NCI-H446 (cell line): ENCODE measurements around the gene PHYH.
"Not testable (repeated sequence)": the region's sequence is repeated elsewhere in the genome, so short reads cannot be mapped to it uniquely, and the experiment has no call there.

Experiments
- DNase-seq, 2 experiments: peaks; one replicate each; lab custom pipeline; 2025; lab: John Stamatoyannopoulos, UW

Gene PHYH

GRCh38 chr10:13321576-13321975 is 21.7 kb upstream of the PHYH start:
- DNase-seq: no peak

GRCh38 chr10:13319166-13319565 is 19.3 kb upstream of the PHYH start:
- no peak for DNase-seq

GRCh38 chr10:13317474-13317873 is 17.6 kb upstream of the PHYH start:
- no peak for DNase-seq

GRCh38 chr10:13316635-13317311 is 16.9 kb upstream of the PHYH start:
- DNase-seq: no peak

- DNase-seq: no peak
These were observed 15.5 kb upstream of the PHYH start for GRCh38 chr10:13315361-13315760.

DNA sequence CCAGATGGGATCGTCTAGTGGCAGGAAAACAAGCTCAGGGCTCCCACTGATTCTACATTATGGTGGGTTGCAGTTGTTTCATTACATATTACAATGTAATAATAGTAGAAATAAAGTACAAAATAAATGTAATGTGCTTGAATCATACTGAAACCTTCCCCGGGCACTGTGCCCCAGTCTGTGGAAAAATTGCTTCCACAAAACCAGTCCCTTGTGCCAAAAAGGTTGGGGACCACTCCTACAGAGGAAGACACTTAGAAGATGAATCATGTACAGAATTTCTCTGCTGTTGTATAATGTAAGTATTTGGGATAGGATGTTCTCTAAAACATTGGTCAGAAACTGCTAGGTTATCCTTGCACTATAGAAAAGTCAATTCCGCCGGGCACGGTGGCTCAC is 11.3 kb upstream of the PHYH start:
- DNase-seq: no peak

DNA sequence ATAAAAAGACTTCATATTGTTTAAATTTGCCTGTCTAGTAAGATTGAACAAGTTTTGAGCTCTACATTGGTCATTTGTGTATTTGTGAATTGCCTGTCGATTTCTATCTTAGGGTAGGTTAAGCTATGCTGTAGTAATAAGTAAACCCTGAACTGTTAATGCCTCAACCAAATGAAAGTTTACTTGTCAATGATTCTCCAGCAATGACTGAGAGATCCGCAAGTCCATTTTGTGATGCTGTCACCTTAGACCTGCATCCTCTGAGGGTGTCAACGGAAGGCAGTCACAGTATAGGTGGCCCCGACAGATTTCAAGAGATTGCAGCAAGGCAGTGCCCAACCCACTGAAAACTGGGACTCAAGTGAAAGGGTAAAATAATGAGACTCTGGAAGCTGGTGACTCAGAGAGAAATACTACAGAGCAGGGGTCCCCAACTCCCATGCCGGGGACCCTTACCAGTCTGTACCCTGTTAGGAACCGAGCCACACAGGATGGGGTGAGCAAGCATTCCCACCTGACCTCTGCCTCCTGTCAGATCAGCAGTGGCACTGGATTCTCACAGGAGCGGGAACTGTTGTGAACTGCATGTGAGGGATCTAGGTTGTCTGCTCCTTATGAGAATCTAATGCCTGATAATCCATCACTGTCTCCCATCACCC is 10.8 kb upstream of the PHYH start:
- DNase-seq: no peak

DNA sequence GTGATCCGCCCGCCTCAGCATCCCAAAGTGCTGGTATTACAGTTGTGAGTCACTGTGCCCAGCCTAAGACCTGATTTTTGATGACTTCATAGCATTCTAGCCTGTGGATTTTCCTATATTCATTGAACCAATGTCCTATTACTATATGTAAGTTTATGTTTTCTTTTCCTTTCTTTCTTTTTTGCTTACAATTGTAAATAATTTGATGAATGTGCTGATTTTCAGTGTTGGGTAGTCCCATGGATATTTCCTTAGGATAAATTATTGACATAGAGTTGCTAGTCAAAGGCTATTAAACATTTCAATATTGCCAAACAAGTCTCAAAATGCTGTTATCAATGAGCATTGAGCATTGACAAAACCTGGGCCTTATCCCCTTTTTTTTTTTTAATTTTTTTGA is 9.9 kb upstream of the PHYH start:
- no peak for DNase-seq

GRCh38 chr10:13308096-13308495 is 8.2 kb upstream of the PHYH start:
- DNase-seq: no peak

- DNase-seq: no peak
These were observed 6.2 kb upstream of the PHYH start for GRCh38 chr10:13306103-13306502.

DNA sequence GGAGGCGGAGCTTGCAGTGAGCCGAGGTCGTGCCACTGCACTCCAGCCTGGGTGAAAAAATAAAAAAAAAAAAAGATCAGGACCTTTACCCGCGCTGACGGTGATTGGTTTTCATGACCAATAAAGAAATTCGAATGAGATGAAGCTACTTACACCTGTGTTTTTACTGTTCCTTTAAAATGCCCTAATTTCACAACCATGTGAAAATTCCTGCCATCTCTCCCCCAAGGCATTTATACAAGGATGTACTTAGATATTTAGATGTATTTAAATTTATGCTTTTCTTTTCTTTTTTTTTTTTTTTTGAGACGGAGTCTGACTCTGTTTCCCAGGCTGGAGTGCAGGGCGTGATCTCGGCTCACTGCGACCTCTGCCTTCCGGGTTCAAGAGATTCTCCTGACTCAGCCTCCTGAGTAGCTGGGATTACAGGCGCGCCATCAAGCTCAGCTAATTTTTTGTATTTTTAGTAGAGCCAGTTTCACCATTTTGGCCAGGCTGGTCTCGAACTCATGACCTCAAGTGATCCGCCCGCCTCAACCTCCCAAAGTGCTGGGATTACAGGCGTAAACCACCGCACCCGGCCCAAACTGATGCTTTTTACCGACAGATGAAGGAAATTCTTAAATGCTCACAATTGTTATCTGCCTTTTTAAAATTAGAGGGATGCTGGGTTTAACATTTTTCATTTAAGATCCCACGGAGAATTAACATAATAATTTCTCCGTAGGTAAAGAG is 3.1 kb upstream of the PHYH start:
- DNase-seq: no peak

DNA sequence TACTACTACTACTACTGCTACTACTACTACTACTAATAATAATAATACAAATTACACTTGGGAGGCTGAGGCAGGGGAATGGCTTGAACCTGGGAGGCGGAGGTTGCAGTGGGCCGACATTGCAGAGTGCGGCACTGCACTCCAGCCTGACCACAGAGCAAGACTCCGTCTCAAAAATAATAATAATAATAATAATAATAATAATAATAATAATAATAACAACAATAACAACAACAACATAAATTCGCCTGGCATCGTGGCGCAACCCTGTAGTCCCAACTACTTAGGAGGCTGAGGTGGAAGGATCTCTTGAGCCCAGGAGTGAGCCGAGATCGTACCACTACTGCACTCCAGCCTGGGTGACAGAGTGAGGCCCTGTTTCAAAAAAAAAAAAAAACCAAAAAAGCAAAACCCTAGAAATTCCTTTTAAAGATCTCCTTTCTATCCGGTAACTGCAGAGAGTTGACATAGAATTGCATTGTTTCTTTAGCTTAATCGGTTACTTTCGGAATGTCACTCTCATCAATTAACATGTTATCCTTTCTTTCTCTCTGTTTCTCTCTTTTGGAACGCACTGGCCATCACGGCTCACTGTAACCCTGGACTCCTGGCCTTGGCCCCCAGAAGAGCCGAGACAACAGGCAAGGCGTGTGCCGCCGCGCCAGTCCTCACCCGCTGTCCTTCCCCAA is 972 bp downstream of the PHYH start:
- no peak for DNase-seq

- DNase-seq: no peak
These were observed 3.4 kb downstream of the PHYH start for GRCh38 chr10:13296476-13296875.

GRCh38 chr10:13294784-13295183 is 5.1 kb downstream of the PHYH start:
- no peak for DNase-seq

- DNase-seq: no peak
These were observed 7.8 kb downstream of the PHYH start for GRCh38 chr10:13291821-13292773.

- no peak for DNase-seq
These were observed 8.8 kb downstream of the PHYH start for GRCh38 chr10:13291061-13291460.

- no peak for DNase-seq
These were observed 15.8 kb downstream of the PHYH start for GRCh38 chr10:13284050-13284449.

- not testable (repeated sequence) for DNase-seq
These were observed 17.5 kb downstream of the PHYH start for GRCh38 chr10:13282348-13282747.

GRCh38 chr10:13276749-13277365 is 23.0 kb downstream of the PHYH start:
- no peak for DNase-seq

DNA sequence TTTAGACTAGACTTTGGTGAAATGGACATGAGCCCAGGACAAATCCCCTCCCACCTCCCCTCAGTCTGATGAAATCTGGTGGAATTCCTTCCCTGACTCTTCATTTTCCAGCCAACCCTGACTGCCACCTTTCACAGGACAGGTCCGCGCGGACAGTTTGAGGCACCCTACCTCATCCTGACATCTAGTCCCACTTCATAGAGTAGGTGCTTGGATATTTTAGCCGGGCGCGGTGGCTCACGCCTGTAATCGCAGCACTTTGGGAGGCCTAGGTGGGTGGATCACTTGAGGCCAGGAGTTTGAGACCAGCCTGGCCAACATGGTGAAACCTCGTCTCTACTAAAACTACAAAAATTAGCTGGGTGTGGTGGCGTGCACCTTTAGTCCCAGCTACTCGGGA is 23.7 kb downstream of the PHYH start:
- not testable (repeated sequence) for DNase-seq

DNA sequence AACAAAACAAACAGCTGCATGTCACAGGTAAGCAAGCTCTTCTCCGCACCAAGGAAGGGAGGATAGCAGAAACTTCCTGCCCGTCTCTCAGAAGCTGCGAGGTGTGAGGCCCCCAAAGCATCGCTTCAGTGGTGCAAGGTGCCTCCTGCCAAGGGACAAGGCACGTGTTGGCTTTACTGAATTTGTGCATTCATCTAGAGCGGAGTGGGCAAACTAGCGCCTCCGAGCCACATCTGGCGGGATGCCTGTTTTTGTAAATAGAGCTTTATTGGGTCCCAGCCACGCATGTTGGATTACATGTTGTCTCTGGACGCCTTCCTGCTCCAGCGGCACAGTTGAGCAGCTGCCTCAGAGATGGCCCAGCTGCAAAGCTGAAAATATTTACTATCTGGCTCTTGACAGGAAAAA is 27.7 kb downstream of the PHYH start:
- DNase-seq: peak in 1 of 2 experiments; percentile 54
